SK-N-SH (cell line): ENCODE measurements around the gene SPATA32. TPM values are rescaled to one million over a fixed set of nuclear protein-coding genes. Genes with fewer than 3 reads are reported as not detected.

ENCODE experiments used
- CTCF ChIA-PET: fragments of 300-600, 350-600 bp; formaldehyde crosslinking; extraction: SDS; loops from one replicate; lab custom pipeline; 2021; lab: Yijun Ruan, JAX
- POLR2A ChIA-PET: fragments of 350-600 bp; sonication (Branson Sonifier 250); formaldehyde crosslinking; extraction: SDS; loops from one replicate; lab custom pipeline; 2020; ENCODE audit warnings: antibody characterized with exemption, inconsistent platforms; lab: Yijun Ruan, JAX
- DNase-seq: peaks from one replicate; pipeline ENCODE4 v3.0.0; 2012
- H2AFZ ChIP-seq: fragments of 200-600 bp; sonication (generic); 2 replicates; pipeline ENCODE4 v1.8.1; 2016; ENCODE audit warnings: antibody characterized with exemption, mild to moderate bottlenecking, low read depth
- H3F3A ChIP-seq: fragments of 200-600 bp; sonication (generic); replicated peaks from 2 replicates; pipeline ENCODE3; 2016; ENCODE audit warnings: antibody characterized with exemption, mild to moderate bottlenecking; ENCODE audit not compliant: insufficient read depth
- H3K27ac ChIP-seq, 2 experiments: fragments of 200-500 bp in 1 of 2; fragments of 200-600 bp in 1 of 2; sonication (Bioruptor generic) in 1 of 2; sonication (generic), shearing (Covaris generic) in 1 of 2; 2 replicates each; pipeline versions ENCODE4 v1.5.1 to v1.6.1; 2014 to 2016; ENCODE audit warnings: low read depth in 2 of 2, inconsistent platforms in 1 of 2, low read length in 1 of 2, mild to moderate bottlenecking in 1 of 2, mixed read lengths in 1 of 2
- H3K27me3 ChIP-seq: fragments of 200-600 bp; sonication (generic), shearing (Covaris generic); 2 replicates; pipeline ENCODE4 v1.6.1; 2016; ENCODE audit warnings: mixed run types; ENCODE audit not compliant: insufficient read depth
- H3K36me3 ChIP-seq, 2 experiments: fragments of 200-500 bp in 1 of 2; fragments of 200-600 bp in 1 of 2; sonication (Bioruptor generic) in 1 of 2; sonication (generic) in 1 of 2; replicated peaks in 1 of 2; 2 replicates each; pipeline versions ENCODE3 to v1.5.1; 2014 to 2016; ENCODE audit warnings: low read length in 1 of 2, mild to moderate bottlenecking in 1 of 2; ENCODE audit not compliant: insufficient read depth in 2 of 2, control insufficient read depth in 1 of 2
- H3K4me1 ChIP-seq, 2 experiments: fragments of 200-500 bp in 1 of 2; fragments of 200-600 bp in 1 of 2; sonication (Bioruptor generic) in 1 of 2; sonication (generic), shearing (Covaris generic) in 1 of 2; 2 replicates each; pipeline versions ENCODE4 v1.5.1 to v1.6.1; 2014 to 2016; ENCODE audit warnings: low read depth in 1 of 2, low read length in 1 of 2, mixed run types in 1 of 2; ENCODE audit not compliant: insufficient read depth in 2 of 2, control insufficient read depth in 1 of 2
- H3K4me2 ChIP-seq: fragments of 200-600 bp; sonication (generic), shearing (Covaris generic); 2 replicates; pipeline ENCODE4 v1.6.1; 2017; ENCODE audit warnings: mixed run types
- H3K4me3 ChIP-seq, 2 experiments: fragments of 200-500 bp in 1 of 2; fragments of 200-600 bp in 1 of 2; sonication (Bioruptor generic) in 1 of 2; sonication (generic), shearing (Covaris generic) in 1 of 2; 2 replicates each; pipeline versions ENCODE4 v1.5.1 to v1.8.1; 2014 to 2016; ENCODE audit warnings: low read depth in 2 of 2, inconsistent platforms in 1 of 2, low read length in 1 of 2, mild to moderate bottlenecking in 1 of 2, mixed read lengths in 1 of 2, moderate library complexity in 1 of 2
- H3K79me2 ChIP-seq: fragments of 200-600 bp; sonication (generic); 2 replicates; pipeline ENCODE4 v1.8.1; 2017; ENCODE audit warnings: mild to moderate bottlenecking; ENCODE audit not compliant: insufficient read depth
- H3K9ac ChIP-seq: fragments of 200-600 bp; sonication (generic); 2 replicates; pipeline ENCODE4 v1.6.1; 2017; ENCODE audit warnings: mixed run types
- H3K9me2 ChIP-seq: fragments of 200-600 bp; sonication (generic); 2 replicates; pipeline ENCODE4 v1.6.1; 2017; ENCODE audit warnings: mixed run types
- H3K9me3 ChIP-seq: fragments of 200-600 bp; sonication (generic); 2 replicates; pipeline ENCODE4 v1.6.1; 2017; ENCODE audit warnings: mixed run types, mild to moderate bottlenecking, moderate library complexity
- H4K20me1 ChIP-seq: fragments of 200-600 bp; sonication (generic); 2 replicates; pipeline ENCODE4 v1.6.1; 2017; ENCODE audit warnings: mild to moderate bottlenecking, mixed run types; ENCODE audit not compliant: insufficient read depth
- CHD2 ChIP-seq: fragments of 150-350 bp; IDR thresholded peaks from 2 replicates; pipeline ENCODE4 v1.6.1; 2018; ENCODE audit warnings: low read length; ENCODE audit not compliant: partially characterized antibody
- ELF1 ChIP-seq: IDR thresholded peaks from 2 replicates; pipeline ENCODE4 v1.4.0; 2012
- FOSL2 ChIP-seq: IDR thresholded peaks from 2 replicates; pipeline ENCODE4 v1.4.0; 2012; ENCODE audit warnings: low read depth, mild to moderate bottlenecking, moderate library complexity, borderline replicate concordance
- GATA2 ChIP-seq: sonication (generic); formaldehyde crosslinking; IDR thresholded peaks from 2 replicates; pipeline ENCODE4 v1.5.0; 2020; ENCODE audit warnings: mild to moderate bottlenecking, missing genetic modification reagents
- JUND ChIP-seq: IDR thresholded peaks from 2 replicates; pipeline ENCODE4 v1.4.0; 2012
- MAX ChIP-seq: IDR thresholded peaks from 2 replicates; pipeline ENCODE4 v1.4.0; 2012; ENCODE audit warnings: low read depth
- MEF2A ChIP-seq: IDR thresholded peaks from 2 replicates; pipeline ENCODE4 v1.4.0; 2012; ENCODE audit warnings: low read depth, borderline replicate concordance
- NFIC ChIP-seq: IDR thresholded peaks from 2 replicates; pipeline ENCODE4 v1.4.0; 2012; ENCODE audit warnings: borderline replicate concordance
- NRF1 ChIP-seq: IDR thresholded peaks from 2 replicates; pipeline ENCODE4 v1.6.1; 2012; ENCODE audit warnings: low read depth, mild to moderate bottlenecking, low read length
- PBX3 ChIP-seq: IDR thresholded peaks from 2 replicates; pipeline ENCODE4; 2012
- RCOR1 ChIP-seq: fragments of 150-350 bp; IDR thresholded peaks from 2 replicates; pipeline ENCODE4 v1.6.1; 2017; ENCODE audit warnings: antibody characterized with exemption, low read length
- SIN3A ChIP-seq: IDR thresholded peaks from 2 replicates; pipeline ENCODE4 v1.6.1; 2012; ENCODE audit warnings: low read depth, mild to moderate bottlenecking, low read length, moderate library complexity, borderline replicate concordance
- TAF1 ChIP-seq: IDR thresholded peaks from 2 replicates; pipeline ENCODE4 v1.6.1; 2012; ENCODE audit warnings: low read depth, mild to moderate bottlenecking, low read length, moderate library complexity, borderline replicate concordance
- TCF12 ChIP-seq: IDR thresholded peaks from 2 replicates; pipeline ENCODE4 v1.4.0; 2012
- YY1 ChIP-seq: IDR thresholded peaks from 2 replicates; pipeline ENCODE4 v1.4.0; 2012; ENCODE audit warnings: low read depth, mild to moderate bottlenecking
- ZBTB33 ChIP-seq: IDR thresholded peaks from 2 replicates; pipeline ENCODE4 v1.4.0; 2012; ENCODE audit warnings: low read depth, borderline replicate concordance
- WGBS: methylation state at CpG from one replicate; pipeline ENCODE4 v1.1.6; 2017; ENCODE audit warnings: low lambda C conversion rate; 5-methylcytosine and 5-hydroxymethylcytosine counted together
- polyA plus RNA-seq, 3 experiments: library from polyadenylated mRNA; depleted of rRNA; stranded (reverse); fragments of >200 nt; gene quantifications; 2 replicates each; pipeline ENCODE4 v1.2.3, GENCODE V29; 2012
- TF ChIP-seq, protein P1 (sequence below): fragments of 150-350 bp; IDR thresholded peaks from 2 replicates; pipeline ENCODE4 v1.6.1; 2016; ENCODE audit warnings: mild to moderate bottlenecking, low read depth, low read length
- TF ChIP-seq, protein P2 (sequence below): fragments of 150-350 bp; IDR thresholded peaks from 2 replicates; pipeline ENCODE4 v1.6.1; 2017; ENCODE audit warnings: antibody characterized with exemption, low read length, low read depth, borderline replicate concordance

The SPATA32 gene
- polyA plus RNA-seq, 1 of the 3 experiments (the other 2 are of a cell fraction), result not detected

DNA sequence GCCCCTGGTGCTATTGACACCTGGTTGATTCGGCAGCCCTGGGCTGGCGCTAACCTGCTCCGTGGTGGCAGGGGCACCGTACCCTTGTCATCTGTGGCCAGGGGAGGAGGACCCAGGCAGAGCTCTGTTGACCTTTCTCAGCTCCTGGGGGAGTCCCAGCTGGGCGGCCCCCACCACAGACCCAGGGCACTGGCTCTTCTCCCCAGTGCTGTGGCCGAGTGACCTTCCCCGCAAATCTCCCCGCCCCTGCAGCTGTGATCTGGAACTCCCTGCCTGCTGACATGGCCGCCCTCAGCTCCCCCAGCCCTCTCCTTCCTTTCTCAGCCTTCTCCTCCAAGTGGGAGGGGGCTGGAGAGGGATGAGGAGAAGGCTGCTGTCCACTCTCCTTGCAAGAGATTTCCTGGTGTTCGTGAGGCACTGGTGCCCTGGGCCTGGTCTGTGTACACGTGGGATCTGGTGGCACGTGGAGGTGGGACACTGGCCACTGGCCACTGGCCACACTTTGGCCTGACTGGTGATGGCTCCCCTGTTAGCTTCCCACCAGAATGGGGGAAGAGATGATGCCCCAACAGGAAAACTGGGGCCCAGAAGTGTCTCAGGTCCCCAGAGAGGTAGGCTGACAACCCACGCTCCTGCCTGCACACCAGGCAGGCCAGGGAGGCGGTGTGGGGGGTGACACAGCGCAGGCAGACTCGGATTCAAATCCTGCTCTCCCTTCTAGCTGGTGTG, 32.0 kb downstream of the SPATA32 start:
- H3K9me2 ChIP-seq, result no peaks in the 10 kb centered on the region
- H3K4me1 ChIP-seq, result peaks cover 4 to 20% of the 10 kb centered on the region in 2 experiments; a peak in 2 of 4 replicates
- H3K4me3 ChIP-seq, result no peak overlapping the region
- no peaks in the 10 kb centered on the region for H3K36me3 ChIP-seq
- H3K9me3 ChIP-seq, result no peaks in the 10 kb centered on the region
- H3F3A ChIP-seq, result peaks cover 2% of the 10 kb centered on the region
- no peaks in the 10 kb centered on the region for H3K79me2 ChIP-seq
- H3K27ac ChIP-seq, result no peak overlapping the region
- no peak for TF ChIP-seq SIN3A
- TF ChIP-seq MEF2A, result no peak
- TF ChIP-seq CHD2, result no peak
- TF ChIP-seq, protein P1, sequence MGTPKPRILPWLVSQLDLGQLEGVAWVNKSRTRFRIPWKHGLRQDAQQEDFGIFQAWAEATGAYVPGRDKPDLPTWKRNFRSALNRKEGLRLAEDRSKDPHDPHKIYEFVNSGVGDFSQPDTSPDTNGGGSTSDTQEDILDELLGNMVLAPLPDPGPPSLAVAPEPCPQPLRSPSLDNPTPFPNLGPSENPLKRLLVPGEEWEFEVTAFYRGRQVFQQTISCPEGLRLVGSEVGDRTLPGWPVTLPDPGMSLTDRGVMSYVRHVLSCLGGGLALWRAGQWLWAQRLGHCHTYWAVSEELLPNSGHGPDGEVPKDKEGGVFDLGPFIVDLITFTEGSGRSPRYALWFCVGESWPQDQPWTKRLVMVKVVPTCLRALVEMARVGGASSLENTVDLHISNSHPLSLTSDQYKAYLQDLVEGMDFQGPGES, result no peak
- TF ChIP-seq, protein P2, sequence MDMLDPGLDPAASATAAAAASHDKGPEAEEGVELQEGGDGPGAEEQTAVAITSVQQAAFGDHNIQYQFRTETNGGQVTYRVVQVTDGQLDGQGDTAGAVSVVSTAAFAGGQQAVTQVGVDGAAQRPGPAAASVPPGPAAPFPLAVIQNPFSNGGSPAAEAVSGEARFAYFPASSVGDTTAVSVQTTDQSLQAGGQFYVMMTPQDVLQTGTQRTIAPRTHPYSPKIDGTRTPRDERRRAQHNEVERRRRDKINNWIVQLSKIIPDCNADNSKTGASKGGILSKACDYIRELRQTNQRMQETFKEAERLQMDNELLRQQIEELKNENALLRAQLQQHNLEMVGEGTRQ, result no peak
- TF ChIP-seq PBX3, result no peak
- no peak for TF ChIP-seq TCF12
- H3K9ac ChIP-seq, result no peak overlapping the region
- no peaks in the 10 kb centered on the region for H4K20me1 ChIP-seq
- POLR2A ChIA-PET, result no interaction called here
- H3K27me3 ChIP-seq, result no peaks in the 10 kb centered on the region
- H3K4me2 ChIP-seq, result no peak overlapping the region
- DNase-seq, result no peak
- WGBS, result 93% methylated on average over 9 of the region's 16 CpGs
- CTCF ChIA-PET, result interaction anchor here (0.8 to 11.1 kb wide), 8 partner anchors 9 to 158 kb away, joined by 3 to 132 read pairs (median 4); partner anchors contain the start of genes ACBD4 and FMNL1
- no peak overlapping the region for H2AFZ ChIP-seq

- H3K4me1 ChIP-seq, result peaks cover 4 to 23% of the 10 kb centered on the region in 2 experiments; a peak in 2 of 4 replicates
- H3K27me3 ChIP-seq, result no peaks in the 10 kb centered on the region
- H3K27ac ChIP-seq, result no peak overlapping the region
- DNase-seq, result no peak
- H3K79me2 ChIP-seq, result no peaks in the 10 kb centered on the region
- H3K4me2 ChIP-seq, result no peak overlapping the region
- POLR2A ChIA-PET, result no interaction called here
- H4K20me1 ChIP-seq, result no peaks in the 10 kb centered on the region
- CTCF ChIA-PET, result interaction anchor here (0.5 to 16.2 kb wide), 8 partner anchors 8 to 1033 kb away, joined by 3 to 232 read pairs (median 16); partner anchors contain the start of genes ACBD4 and FMNL1
- peaks cover 2% of the 10 kb centered on the region for H3F3A ChIP-seq
- H3K9ac ChIP-seq, result no peak overlapping the region
- TF ChIP-seq MEF2A, result no peak
- TF ChIP-seq MAX, result no peak
- TF ChIP-seq NFIC, result no peak
- TF ChIP-seq JUND, result no peak
- no peak for TF ChIP-seq GATA2 (CRISPR knock-in tag)
- TF ChIP-seq YY1, result no peak
- TF ChIP-seq TAF1, result no peak
- TF ChIP-seq SIN3A, result no peak
- no peak for TF ChIP-seq RCOR1
- TF ChIP-seq NRF1, result no peak
- TF ChIP-seq ZBTB33, result no peak
- TF ChIP-seq FOSL2, result no peak
- no peak for TF ChIP-seq ELF1
- TF ChIP-seq, all 33 proteins: peak for 0
- Histone ChIP-seq H3K9me2 (no peaks in the 10 kb centered on the region), H3K36me3 (no peaks in the 10 kb centered on the region), H3K9me3 (no peaks in the 10 kb centered on the region), H2AFZ (no peak overlapping the region), H3K4me3 (no peak overlapping the region)
- 65% methylated on average over 16 of the region's 19 CpGs for WGBS
Observed at GRCh38 chr17:45228763-45229539, 32.9 kb downstream of the SPATA32 start.
